Ishikawa (cell line): ENCODE results near the gene METRN.

Experiments
- CEBPB ChIP-seq: IDR thresholded peaks from 2 replicates; pipeline ENCODE4 v1.6.1; 2012
- CREB1 ChIP-seq: IDR thresholded peaks from 2 replicates; pipeline ENCODE4 v1.6.1; 2012; ENCODE audit warnings: low read depth
- EGR1 ChIP-seq: IDR thresholded peaks from 2 replicates; pipeline ENCODE4 v1.6.1; 2012
- EP300 ChIP-seq: IDR thresholded peaks from 2 replicates; pipeline ENCODE4 v1.6.1; 2012; ENCODE audit warnings: borderline replicate concordance
- FOXM1 ChIP-seq: IDR thresholded peaks from 2 replicates; pipeline ENCODE4 v1.6.1; 2012; ENCODE audit warnings: low read depth, borderline replicate concordance
- MAX ChIP-seq: IDR thresholded peaks from 2 replicates; pipeline ENCODE4 v1.6.1; 2012
- NFIC ChIP-seq: IDR thresholded peaks from 2 replicates; pipeline ENCODE4 v1.6.1; 2012
- RAD21 ChIP-seq: IDR thresholded peaks from 2 replicates; pipeline ENCODE4 v1.6.1; 2012; ENCODE audit warnings: low read depth
- REST ChIP-seq: IDR thresholded peaks from 2 replicates; pipeline ENCODE4 v1.6.1; 2012; ENCODE audit warnings: low read depth, mild to moderate bottlenecking
- TAF1 ChIP-seq: IDR thresholded peaks from 2 replicates; pipeline ENCODE4 v1.6.1; 2012; ENCODE audit warnings: low read depth, mild to moderate bottlenecking
- TCF12 ChIP-seq: IDR thresholded peaks from 2 replicates; pipeline ENCODE4 v1.6.1; 2012; ENCODE audit warnings: low read depth
- TEAD4 ChIP-seq: IDR thresholded peaks from 2 replicates; pipeline ENCODE4 v1.6.1; 2012
- USF1 ChIP-seq: IDR thresholded peaks from 2 replicates; pipeline ENCODE4 v1.6.1; 2012
- YY1 ChIP-seq: IDR thresholded peaks from 2 replicates; pipeline ENCODE4 v1.6.1; 2012; ENCODE audit warnings: low read depth
- ZBTB7A ChIP-seq: IDR thresholded peaks from 2 replicates; pipeline ENCODE4 v1.6.1; 2012; ENCODE audit warnings: low read depth

METRN gene

GRCh38 chr16:693364-693763, 21.6 kb upstream of the METRN start:
- TF ChIP-seq ZBTB7A = no peak
- no peak for TF ChIP-seq NFIC
- no peak for TF ChIP-seq MAX
- no peak for TF ChIP-seq TCF12
- no peak for TF ChIP-seq EP300
- no peak for TF ChIP-seq CEBPB
- TF ChIP-seq RAD21 = no peak
- TF ChIP-seq CREB1 = no peak
- no peak for TF ChIP-seq EGR1

- TF ChIP-seq CEBPB = no peak
- TF ChIP-seq YY1 = 0 out of 2 replicates have a peak, but pooled peaks have one; percentile 17
- no peak for TF ChIP-seq NFIC
These were observed 21.2 kb upstream of the METRN start for GRCh38 chr16:693766-694165.

- TF ChIP-seq FOXM1 (no peak), ZBTB7A (peak; percentile 36; the same call in 1 of the 2 replicates), CEBPB (no peak), REST (0 out of 2 replicates have a peak, but pooled peaks have one; percentile 19)
These were observed 20.6 kb upstream of the METRN start for GRCh38 chr16:694187-694862.

- TF ChIP-seq TEAD4 = no peak
- TF ChIP-seq USF1 = no peak
These were observed 20.0 kb upstream of the METRN start for GRCh38 chr16:694863-695354.

- TF ChIP-seq TCF12 (peak; percentile 79), EP300 (peak; percentile 53; the same call in 1 of the 2 replicates), USF1 (peak; percentile 92), REST (no peak; the same call in 1 of the 2 replicates), CEBPB (peak; percentile 62; the same call in 1 of the 2 replicates), CREB1 (no peak; the same call in 1 of the 2 replicates), YY1 (peak; percentile 81), RAD21 (peak; percentile 7; the same call in 1 of the 2 replicates), NFIC (peak; percentile 79), EGR1 (peak; percentile 48; the same call in 1 of the 2 replicates), TEAD4 (peak; percentile 66), FOXM1 (no peak; the same call in 1 of the 2 replicates), MAX (peak; percentile 99), TAF1 (no peak)
These were observed 19.4 kb upstream of the METRN start for GRCh38 chr16:695355-696089.
